H1 (cell line): ENCODE measurements around the gene GALNT2. TPM values are rescaled to one million over a fixed set of nuclear protein-coding genes. Genes with fewer than 3 reads are reported as not detected.

ENCODE experiments used
- CTCF ChIA-PET: fragments of 300-600 bp; sonication (Branson Sonifier 250); formaldehyde crosslinking; loops from one replicate; lab custom pipeline; 2021; ENCODE audit not compliant: partially characterized antibody; lab: Charles Lee
- POLR2A ChIA-PET: fragments of 300-600 bp; sonication (Branson Sonifier 250); formaldehyde crosslinking; loops from one replicate; lab custom pipeline; 2021; ENCODE audit warnings: inconsistent platforms; ENCODE audit not compliant: partially characterized antibody; lab: Charles Lee
- DNase-seq, 2 experiments: peaks; one replicate each; pipeline versions ENCODE4 v3.0.0 to v3.0.0-alpha.2; 2010 to 2022; ENCODE audit warnings: low spot score in 2 of 2, low read depth in 1 of 2, mixed read lengths in 1 of 2
- FAIRE-seq: peaks from 2 replicates; lab custom pipeline; 2011; peaks lifted over from hg19 to GRCh38; lab: Jason Lieb, UNC
- H2AFZ ChIP-seq: 2 replicates; pipeline ENCODE4 v1.8.1; 2012; ENCODE audit warnings: low read length, inconsistent platforms
- H2AK5ac ChIP-seq: 2 replicates; pipeline ENCODE4 v1.6.1; 2013; ENCODE audit warnings: low read depth, low read length
- H2BK120ac ChIP-seq: replicated peaks from 2 replicates; pipeline ENCODE3; 2013; ENCODE audit warnings: low read depth, low read length, inconsistent platforms
- H2BK12ac ChIP-seq: 2 replicates; pipeline ENCODE4 v1.6.1; 2013; ENCODE audit warnings: low read depth, low read length
- H2BK15ac ChIP-seq: 2 replicates; pipeline ENCODE4 v1.6.1; 2013; ENCODE audit warnings: low read length
- H2BK20ac ChIP-seq: 2 replicates; pipeline ENCODE4 v1.6.1; 2013; ENCODE audit warnings: low read length
- H2BK5ac ChIP-seq: 2 replicates; pipeline ENCODE4 v1.6.1; 2013; ENCODE audit warnings: low read depth, low read length
- H3K14ac ChIP-seq: 2 replicates; pipeline ENCODE4 v1.6.1; 2013; ENCODE audit warnings: inconsistent platforms; ENCODE audit not compliant: insufficient read length
- H3K18ac ChIP-seq: 2 replicates; pipeline ENCODE4 v1.6.1; 2013; ENCODE audit warnings: low read length; ENCODE audit errors: extremely low read depth
- H3K23ac ChIP-seq: 2 replicates; pipeline ENCODE4 v1.6.1; 2013; ENCODE audit warnings: inconsistent platforms; ENCODE audit not compliant: insufficient read length
- H3K23me2 ChIP-seq: 2 replicates; pipeline ENCODE4 v1.6.1; 2013; ENCODE audit warnings: low read depth, low read length
- H3K27ac ChIP-seq: 2 replicates; pipeline ENCODE4 v1.6.1; 2011; ENCODE audit warnings: low read depth, low read length, inconsistent platforms
- H3K27me3 ChIP-seq, 4 experiments: replicated peaks in 1 of 4; 1 replicate in 1 of 4; 2 replicates in 3 of 4; pipeline versions ENCODE4 v1.6.1 to v1.8.1; 2011 to 2013; ENCODE audit warnings: low read length in 3 of 4, mild to moderate bottlenecking in 3 of 4, inconsistent platforms in 2 of 4, mixed read lengths in 2 of 4, moderate library complexity in 1 of 4; ENCODE audit not compliant: control insufficient read depth in 3 of 4, insufficient read depth in 3 of 4; ENCODE audit errors: extremely low read depth in 1 of 4
- H3K36me3 ChIP-seq, 4 experiments: 2 replicates each; pipeline versions ENCODE4 v1.6.1 to v1.8.1; 2011 to 2013; ENCODE audit warnings: mild to moderate bottlenecking in 4 of 4, low read length in 3 of 4, moderate library complexity in 2 of 4, control low read depth in 1 of 4, inconsistent platforms in 1 of 4; ENCODE audit not compliant: insufficient read depth in 4 of 4, control insufficient read depth in 2 of 4
- H3K4ac ChIP-seq: replicated peaks from 2 replicates; pipeline ENCODE3; 2013; ENCODE audit warnings: low read length, low read depth, mixed read lengths, inconsistent platforms; ENCODE audit not compliant: insufficient read length
- H3K4me1 ChIP-seq, 4 experiments: replicated peaks in 1 of 4; 1 replicate in 1 of 4; 2 replicates in 3 of 4; pipeline versions ENCODE4 v1.6.1 to v1.8.1; 2011 to 2013; ENCODE audit warnings: low read length in 3 of 4, inconsistent platforms in 2 of 4, mixed read lengths in 1 of 4; ENCODE audit not compliant: insufficient read depth in 4 of 4, control insufficient read depth in 3 of 4
- H3K4me2 ChIP-seq, 2 experiments: 2 replicates each; pipeline versions ENCODE4 v1.6.1 to v1.8.1; 2011 to 2013; ENCODE audit warnings: low read depth in 2 of 2, low read length in 2 of 2, control low read depth in 1 of 2, inconsistent platforms in 1 of 2, mild to moderate bottlenecking in 1 of 2; ENCODE audit not compliant: insufficient read depth in 1 of 2
- H3K4me3 ChIP-seq, 4 experiments: fragments of 200-600, 300-600 bp in 1 of 4; sonication (generic), shearing (Covaris generic), sonication (Bioruptor Twin) in 1 of 4; 2 replicates each; pipeline versions ENCODE4 v1.5.1 to v1.8.1; 2011 to 2016; ENCODE audit warnings: low read length in 4 of 4, low read depth in 3 of 4, control low read depth in 2 of 4, inconsistent platforms in 2 of 4, mild to moderate bottlenecking in 2 of 4, mixed read lengths in 1 of 4, moderate library complexity in 1 of 4; ENCODE audit not compliant: insufficient read depth in 2 of 4; ENCODE audit errors: extremely low read depth in 1 of 4
- H3K56ac ChIP-seq: replicated peaks from 2 replicates; pipeline ENCODE3; 2013; ENCODE audit warnings: low read depth, mild to moderate bottlenecking, mixed read lengths, low read length, inconsistent platforms; ENCODE audit not compliant: insufficient read length
- H3K79me1 ChIP-seq: 2 replicates; pipeline ENCODE4 v1.6.1; 2013; ENCODE audit warnings: low read depth, low read length, control low read depth
- H3K79me2 ChIP-seq, 2 experiments: 2 replicates each; pipeline versions ENCODE4 v1.6.1 to v1.8.1; 2012 to 2013; ENCODE audit warnings: low read length in 2 of 2, mild to moderate bottlenecking in 2 of 2, inconsistent platforms in 1 of 2; ENCODE audit not compliant: insufficient read depth in 2 of 2, control insufficient read depth in 1 of 2
- H3K9ac ChIP-seq, 4 experiments: replicated peaks in 1 of 4; 1 replicate in 1 of 4; 2 replicates in 3 of 4; pipeline versions ENCODE4 v1.6.1 to v1.8.1; 2011 to 2013; ENCODE audit warnings: low read depth in 3 of 4, low read length in 3 of 4, control low read depth in 2 of 4, mild to moderate bottlenecking in 2 of 4, moderate library complexity in 2 of 4, inconsistent platforms in 1 of 4; ENCODE audit errors: extremely low read depth in 1 of 4
- H3K9me3 ChIP-seq, 2 experiments: 2 replicates each; pipeline versions ENCODE4 v1.6.1 to v1.8.1; 2012 to 2013; ENCODE audit warnings: mild to moderate bottlenecking in 2 of 2, moderate library complexity in 2 of 2, control low read depth in 1 of 2, inconsistent platforms in 1 of 2, low read depth in 1 of 2, low read length in 1 of 2, mixed read lengths in 1 of 2; ENCODE audit not compliant: insufficient read depth in 2 of 2
- H4K20me1 ChIP-seq, 2 experiments: replicated peaks in 1 of 2; 2 replicates each; pipeline versions ENCODE3 to v1.8.1; 2011 to 2013; ENCODE audit warnings: inconsistent platforms in 2 of 2, low read length in 2 of 2, mild to moderate bottlenecking in 1 of 2; ENCODE audit not compliant: insufficient read depth in 2 of 2, control insufficient read depth in 1 of 2
- H4K5ac ChIP-seq: 2 replicates; pipeline ENCODE4 v1.6.1; 2013; ENCODE audit warnings: low read length, low read depth, mixed read lengths, inconsistent platforms; ENCODE audit not compliant: insufficient read length
- H4K8ac ChIP-seq: 2 replicates; pipeline ENCODE4 v1.8.0; 2013; ENCODE audit warnings: mild to moderate bottlenecking, moderate library complexity, low read length, inconsistent platforms; ENCODE audit not compliant: insufficient read depth; ENCODE audit errors: extremely low read depth
- H4K91ac ChIP-seq: replicated peaks from 2 replicates; pipeline ENCODE3; 2013; ENCODE audit warnings: low read length, mixed read lengths, inconsistent platforms; ENCODE audit not compliant: insufficient read length
- HDAC2 ChIP-seq, 2 experiments: fragments of 300-600 bp in 1 of 2; sonication (generic) in 1 of 2; IDR thresholded peaks; 2 replicates each; pipeline ENCODE4 v1.6.1; 2011 to 2012; ENCODE audit warnings: low read depth in 2 of 2, low read length in 2 of 2, mild to moderate bottlenecking in 2 of 2, moderate library complexity in 2 of 2, borderline replicate concordance in 1 of 2, inconsistent platforms in 1 of 2
- JUN ChIP-seq: IDR thresholded peaks from 2 replicates; pipeline ENCODE4 v1.6.1; 2011; ENCODE audit warnings: low read depth, mild to moderate bottlenecking, improper control_type of control experiment, low read length
- MAFK ChIP-seq: IDR thresholded peaks from 2 replicates; pipeline ENCODE4 v1.6.1; 2012; ENCODE audit warnings: low read depth, mild to moderate bottlenecking, improper control_type of control experiment, low read length
- SIRT6 ChIP-seq: IDR thresholded peaks from one replicate; pipeline ENCODE4 v1.7.1; 2012; ENCODE audit warnings: low read length, inconsistent platforms
- SIX5 ChIP-seq: IDR thresholded peaks from 2 replicates; pipeline ENCODE4 v1.6.1; 2011; ENCODE audit warnings: mild to moderate bottlenecking, low read depth, low read length
- WGBS, 2 experiments: shearing (Covaris generic) in 1 of 2; methylation state at CpG; one replicate each; pipeline versions ENCODE4 v1.1.6 to v1.1.7; 2013 to 2015; ENCODE audit warnings: low lambda C conversion rate in 2 of 2, mixed read lengths in 2 of 2, inconsistent platforms in 1 of 2, low coverage in 1 of 2, missing lambda C conversion rate in 1 of 2; ENCODE audit not compliant: insufficient replicate concordance in 2 of 2, insufficient coverage in 1 of 2, insufficient read length in 1 of 2; ENCODE audit errors: extremely low coverage in 1 of 2, missing lambda C conversion rate in 1 of 2; 5-methylcytosine and 5-hydroxymethylcytosine counted together
- polyA plus RNA-seq, 7 experiments: library from polyadenylated mRNA; depleted of rRNA in 3 of 7; stranded (reverse) in 5 of 7; unstranded in 2 of 7; fragments of >200 nt in 5 of 7; fragments of 200-250 nt in 2 of 7; gene quantifications; 1 replicate in 5 of 7; 2 replicates in 1 of 7; 4 replicates in 1 of 7; pipeline versions ENCODE4 v1.2.1 to v1.2.3, GENCODE V29; 2011 to 2013; ENCODE audit warnings: missing spikeins in 2 of 7, mixed read lengths in 2 of 7
- total RNA-seq: library from RNA; stranded (reverse); fragmentation: NEBNext Ultra II Directional; extraction: Animal tissue kit (Norgen Biotek cat#: 25700); gene quantifications from 2 replicates; pipeline ENCODE4 v1.2.1, GENCODE V29; 2021
- TF ChIP-seq, protein P1 (sequence below), 3 experiments: IDR thresholded peaks; 1 replicate in 2 of 3; 2 replicates in 1 of 3; pipeline versions ENCODE4 v1.5.1 to v1.6.1; 2011; ENCODE audit warnings: low read length in 3 of 3, mild to moderate bottlenecking in 3 of 3, inconsistent platforms in 2 of 3, low read depth in 1 of 3, moderate library complexity in 1 of 3; ENCODE audit not compliant: insufficient read depth in 1 of 3; ENCODE audit errors: control extremely low read depth in 1 of 3
- TF ChIP-seq, protein P2 (sequence below): IDR thresholded peaks from 2 replicates; pipeline ENCODE4 v1.6.1; 2011; ENCODE audit warnings: low read depth, mild to moderate bottlenecking, low read length; ENCODE audit not compliant: insufficient read depth

GALNT2 gene
- total and polyA plus RNA-seq, 2 of the 8 experiments (the other 6 are each of a cell fraction or from before 2014, with no cell fraction given), result 34.5 to 75.3 TPM

DNA sequence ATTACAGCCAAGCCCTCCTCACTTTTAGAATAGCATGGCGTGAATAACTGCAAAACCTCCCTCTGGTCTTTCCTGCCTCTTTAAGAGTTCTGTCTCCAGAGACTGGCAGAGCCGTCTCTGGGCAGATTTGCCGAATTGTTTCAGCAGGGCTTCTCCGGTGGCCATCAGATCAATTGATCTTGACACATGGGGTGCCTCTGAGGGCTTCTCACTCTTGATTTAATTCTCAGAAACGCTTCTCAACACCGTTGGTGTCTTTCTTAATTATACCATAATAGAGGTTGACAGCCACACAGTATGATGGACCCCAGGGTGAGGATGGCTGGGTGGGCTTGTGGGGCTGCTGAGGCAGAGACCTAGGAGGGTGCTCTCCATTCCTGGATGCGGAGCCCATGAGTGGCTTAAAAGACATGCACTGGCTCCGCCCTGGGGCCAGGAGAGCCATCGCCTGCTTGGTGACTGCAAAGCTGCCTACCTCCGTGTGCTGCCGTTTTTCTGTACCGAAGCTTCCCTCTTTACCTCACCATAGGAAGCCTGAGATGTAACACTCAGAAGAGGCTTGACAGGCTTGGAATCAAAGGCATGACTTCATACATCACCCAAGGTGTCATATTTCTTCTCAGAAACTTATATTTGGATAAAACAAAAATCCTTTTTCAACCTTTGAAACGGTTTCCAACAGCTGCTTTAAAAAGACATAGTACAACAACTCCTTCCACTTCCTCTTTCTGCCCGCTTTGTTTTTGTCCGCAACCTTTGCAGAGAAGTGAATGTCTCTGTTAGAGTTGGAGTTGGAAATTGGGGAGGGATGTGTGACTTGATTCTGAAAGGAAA, 82.9 kb downstream of the GALNT2 start:
- H3K9ac ChIP-seq, result no peak overlapping the region
- FAIRE-seq, result no peak
- no peak overlapping the region for H2BK20ac ChIP-seq
- H3K9me3 ChIP-seq, result no peaks in the 10 kb centered on the region
- no peak overlapping the region for H3K23ac ChIP-seq
- H3K4ac ChIP-seq, result no peak overlapping the region
- no peaks in the 10 kb centered on the region for H3K23me2 ChIP-seq
- WGBS, 2 experiments, result 87% methylated on average over 15 of the region's 15 CpGs; no CpG with 5 or more reads in 1 of the 2 experiments
- TF ChIP-seq HDAC2 (IDR thresholded peaks at IDR 0.05; ENCODE audit: borderline replicate concordance in 1 of 2, low read depth in 2 of 2, low read length in 2 of 2) (no peak), JUN (no peak), SIX5 (no peak), MAFK (no peak), SIRT6 (no peak)
- TF ChIP-seq, protein P1, sequence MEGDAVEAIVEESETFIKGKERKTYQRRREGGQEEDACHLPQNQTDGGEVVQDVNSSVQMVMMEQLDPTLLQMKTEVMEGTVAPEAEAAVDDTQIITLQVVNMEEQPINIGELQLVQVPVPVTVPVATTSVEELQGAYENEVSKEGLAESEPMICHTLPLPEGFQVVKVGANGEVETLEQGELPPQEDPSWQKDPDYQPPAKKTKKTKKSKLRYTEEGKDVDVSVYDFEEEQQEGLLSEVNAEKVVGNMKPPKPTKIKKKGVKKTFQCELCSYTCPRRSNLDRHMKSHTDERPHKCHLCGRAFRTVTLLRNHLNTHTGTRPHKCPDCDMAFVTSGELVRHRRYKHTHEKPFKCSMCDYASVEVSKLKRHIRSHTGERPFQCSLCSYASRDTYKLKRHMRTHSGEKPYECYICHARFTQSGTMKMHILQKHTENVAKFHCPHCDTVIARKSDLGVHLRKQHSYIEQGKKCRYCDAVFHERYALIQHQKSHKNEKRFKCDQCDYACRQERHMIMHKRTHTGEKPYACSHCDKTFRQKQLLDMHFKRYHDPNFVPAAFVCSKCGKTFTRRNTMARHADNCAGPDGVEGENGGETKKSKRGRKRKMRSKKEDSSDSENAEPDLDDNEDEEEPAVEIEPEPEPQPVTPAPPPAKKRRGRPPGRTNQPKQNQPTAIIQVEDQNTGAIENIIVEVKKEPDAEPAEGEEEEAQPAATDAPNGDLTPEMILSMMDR (IDR thresholded peaks at IDR 0.05; ENCODE audit: control extremely low read depth in 1 of 3, insufficient read depth in 1 of 3, low read depth in 1 of 3, low read length in 3 of 3), result no peak
- TF ChIP-seq, protein P2, sequence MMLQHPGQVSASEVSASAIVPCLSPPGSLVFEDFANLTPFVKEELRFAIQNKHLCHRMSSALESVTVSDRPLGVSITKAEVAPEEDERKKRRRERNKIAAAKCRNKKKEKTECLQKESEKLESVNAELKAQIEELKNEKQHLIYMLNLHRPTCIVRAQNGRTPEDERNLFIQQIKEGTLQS, result no peak
- H2BK15ac ChIP-seq, result no peak overlapping the region
- H3K18ac ChIP-seq, result no peak overlapping the region; the same call in 1 of the 2 replicates
- peaks cover 0 to 10% (median 3%) of the 10 kb centered on the region in 4 experiments; a peak in 1 of 7 replicates for H3K4me1 ChIP-seq
- H3K79me1 ChIP-seq, result peaks cover 14% of the 10 kb centered on the region
- no peak overlapping the region for H2BK5ac ChIP-seq
- no peak overlapping the region for H3K27ac ChIP-seq
- H3K4me3 ChIP-seq, result no peak overlapping the region
- peak overlapping the region; percentile 58; the same call in 1 of the 2 replicates for H4K8ac ChIP-seq
- no peak overlapping the region for H2AFZ ChIP-seq
- H3K27me3 ChIP-seq, result no peaks in the 10 kb centered on the region
- H2AK5ac ChIP-seq, result no peak overlapping the region
- H4K5ac ChIP-seq, result no peak overlapping the region
- no peaks in the 10 kb centered on the region for H3K36me3 ChIP-seq
- H4K20me1 ChIP-seq, result peaks cover 0 to 6% of the 10 kb centered on the region in 2 experiments
- DNase-seq, result no peak
- no peak overlapping the region for H3K14ac ChIP-seq
- POLR2A ChIA-PET, result no interaction called here
- no peak overlapping the region for H2BK120ac ChIP-seq
- CTCF ChIA-PET, result no interaction called here
- peaks cover 3 to 80% of the 10 kb centered on the region in 2 experiments; a peak in 2 of 4 replicates for H3K79me2 ChIP-seq
- H3K4me2 ChIP-seq, result no peak overlapping the region
- H3K56ac ChIP-seq, result no peak overlapping the region
- no peak overlapping the region for H4K91ac ChIP-seq
- H2BK12ac ChIP-seq, result no peak overlapping the region
